ENCODE results near the gene RAD51AP1.
A peak's percentile ranks its signal among the peaks of the same experiment; 100 is the strongest.
"Not testable (repeated sequence)": the region's sequence is repeated elsewhere in the genome, so short reads cannot be mapped to it uniquely, and the experiment has no call there.

RAD51AP1 gene

DNA sequence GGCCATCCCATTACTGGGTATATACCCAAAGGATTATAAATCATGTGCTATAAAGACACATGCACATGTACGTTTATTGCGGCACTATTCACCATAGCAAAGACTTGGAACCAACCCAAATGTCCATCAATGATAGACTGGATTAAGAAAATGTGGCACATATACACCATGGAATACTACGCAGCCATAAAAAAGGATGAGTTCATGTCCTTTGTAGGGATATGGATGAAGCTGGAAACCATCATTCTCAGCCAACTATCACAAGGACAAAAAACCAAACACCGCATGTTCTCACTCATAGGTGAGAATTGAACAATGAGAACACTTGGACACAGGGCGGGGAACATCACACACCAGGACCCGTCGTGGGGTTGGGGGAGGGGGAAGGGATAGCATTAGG lies 15.2 kb upstream of the RAD51AP1 start:
- not testable (repeated sequence) for H3K27ac ChIP-seq (ENCODE audit: low read length); H3K4me1 ChIP-seq (ENCODE audit: control insufficient read depth, low read depth, low read length); H3K9ac ChIP-seq (ENCODE audit: low read length); H3K4me3 ChIP-seq (ENCODE audit: low read length); H3K9me3 ChIP-seq (ENCODE audit: control insufficient read depth, low read depth, low read length); H3K27me3 ChIP-seq (ENCODE audit: control insufficient read depth, insufficient read depth, low read length)
- peaks cover 10% of the 10 kb centered on the region for H3K36me3 ChIP-seq (ENCODE audit: control insufficient read depth, low read depth, low read length)

DNA sequence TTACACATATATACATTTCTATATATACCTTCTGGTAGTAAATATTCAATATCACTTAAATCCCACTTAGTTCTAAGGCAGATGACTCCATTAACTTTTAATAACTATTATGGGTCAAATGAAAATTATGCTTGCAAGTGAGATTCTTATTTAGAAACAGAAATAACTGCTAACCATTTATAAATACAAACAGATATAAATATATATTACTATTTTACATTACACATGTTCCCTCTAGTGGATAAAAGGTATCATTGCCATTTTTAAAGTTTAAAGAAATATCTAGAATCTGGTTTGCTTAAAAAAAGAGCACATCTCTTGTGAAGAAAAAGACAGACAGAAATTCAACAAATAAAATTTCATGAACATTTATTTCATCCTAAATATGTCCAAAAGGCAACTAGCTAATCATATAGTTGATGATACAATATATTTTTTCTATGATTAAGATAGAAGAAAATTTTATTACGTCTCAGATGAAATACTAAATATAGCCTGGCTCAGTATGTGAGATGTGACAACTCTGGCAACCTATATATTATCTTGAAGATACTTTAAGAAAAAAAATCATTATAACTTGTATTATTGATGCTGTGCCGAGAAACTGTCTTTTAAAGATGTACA lies 11.7 kb upstream of the RAD51AP1 start:
- Histone ChIP-seq H3K9me3 (ENCODE audit: control insufficient read depth, low read depth, low read length) (no peaks in the 10 kb centered on the region), H3K27me3 (ENCODE audit: control insufficient read depth, insufficient read depth, low read length) (no peaks in the 10 kb centered on the region), H3K9ac (ENCODE audit: low read length) (no peak overlapping the region), H3K4me3 (ENCODE audit: low read length) (no peak overlapping the region), H3K4me1 (ENCODE audit: control insufficient read depth, low read depth, low read length) (no peaks in the 10 kb centered on the region), H3K36me3 (ENCODE audit: control insufficient read depth, low read depth, low read length) (peaks cover 14% of the 10 kb centered on the region), H3K27ac (ENCODE audit: low read length) (no peak overlapping the region)

DNA sequence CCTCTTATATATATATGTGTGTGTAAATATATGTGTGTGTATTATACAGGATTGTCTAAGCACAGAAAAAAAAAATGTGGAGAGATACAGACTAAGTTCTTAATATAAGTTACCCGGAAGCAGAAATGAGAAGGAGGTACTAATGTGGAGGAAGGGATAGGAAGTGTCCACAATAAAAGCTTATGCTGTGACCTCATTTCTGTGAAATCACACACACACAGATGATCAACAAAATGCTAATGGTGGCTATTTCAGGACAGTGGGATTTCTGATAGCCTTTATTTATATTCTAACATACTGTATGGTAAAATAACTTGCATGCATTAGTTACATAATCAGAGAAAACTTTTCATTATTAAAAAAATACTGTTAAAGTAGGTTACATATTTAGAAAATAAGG lies 8.5 kb upstream of the RAD51AP1 start:
- H3K36me3 ChIP-seq (ENCODE audit: control insufficient read depth, low read depth, low read length): peaks cover 11% of the 10 kb centered on the region

DNA sequence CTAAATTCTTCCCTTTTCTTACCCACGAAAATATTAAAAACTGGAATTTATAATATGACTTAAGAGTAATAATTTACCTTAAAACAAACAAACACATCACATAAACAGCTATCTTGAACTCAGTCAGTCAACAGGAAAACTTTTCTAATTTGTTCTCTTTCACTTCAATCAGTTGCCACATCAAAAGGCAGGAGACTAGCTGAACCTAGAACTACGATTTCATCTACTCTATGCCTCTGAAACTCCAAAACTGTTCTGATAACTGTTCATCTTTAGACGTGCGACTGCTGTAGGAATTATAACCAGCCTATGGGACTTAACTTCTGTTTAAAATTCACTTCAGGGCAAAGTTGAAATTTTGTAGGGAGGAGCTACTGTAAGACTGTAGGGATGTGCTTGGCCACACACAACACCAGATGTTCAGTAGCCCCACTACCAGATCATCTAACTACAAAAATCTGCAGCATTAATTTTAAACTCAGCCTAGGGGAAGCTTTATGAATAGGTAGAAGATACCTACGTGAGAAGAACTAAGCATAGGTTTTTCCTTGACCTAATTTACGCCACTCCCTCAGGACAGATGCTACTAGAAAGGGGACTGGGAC lies 7.6 kb upstream of the RAD51AP1 start:
- Histone ChIP-seq H3K9ac (ENCODE audit: low read length) (no peak overlapping the region), H3K36me3 (ENCODE audit: control insufficient read depth, low read depth, low read length) (peaks cover 9% of the 10 kb centered on the region), H3K4me1 (ENCODE audit: control insufficient read depth, low read depth, low read length) (no peaks in the 10 kb centered on the region), H3K27ac (ENCODE audit: low read length) (no peak overlapping the region), H3K27me3 (ENCODE audit: control insufficient read depth, insufficient read depth, low read length) (no peaks in the 10 kb centered on the region), H3K9me3 (ENCODE audit: control insufficient read depth, low read depth, low read length) (no peaks in the 10 kb centered on the region), H3K4me3 (ENCODE audit: low read length) (no peak overlapping the region)

More for the DNA sequence above, 8.5 kb upstream of the RAD51AP1 start:
- no peaks in the 10 kb centered on the region for H3K9me3 ChIP-seq (ENCODE audit: control insufficient read depth, low read depth, low read length)
- H3K4me1 ChIP-seq (ENCODE audit: control insufficient read depth, low read depth, low read length): no peaks in the 10 kb centered on the region
- H3K9ac ChIP-seq (ENCODE audit: low read length): no peak overlapping the region
- H3K27ac ChIP-seq (ENCODE audit: low read length): no peak overlapping the region
- H3K4me3 ChIP-seq (ENCODE audit: low read length): no peak overlapping the region
- no peaks in the 10 kb centered on the region for H3K27me3 ChIP-seq (ENCODE audit: control insufficient read depth, insufficient read depth, low read length)

DNA sequence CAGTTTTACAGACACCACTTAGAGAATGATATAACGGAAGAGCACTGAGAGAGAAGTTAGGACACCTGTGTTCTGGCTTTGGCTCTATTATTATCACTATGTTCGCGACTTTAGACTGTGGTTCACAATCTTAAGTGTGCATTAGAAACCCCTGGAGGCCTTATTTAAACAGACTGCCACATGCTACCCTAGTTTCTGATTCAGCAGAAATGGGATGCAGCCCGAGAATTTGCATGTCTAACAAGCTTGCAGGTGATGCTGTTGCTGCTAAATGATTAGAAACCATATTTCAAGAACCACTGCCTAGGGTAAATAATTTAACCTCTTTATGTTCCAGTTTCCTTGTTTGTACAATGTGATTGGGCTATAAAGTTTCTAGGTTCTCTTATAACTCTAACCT lies 3.6 kb upstream of the RAD51AP1 start:
- Histone ChIP-seq H3K4me3 (ENCODE audit: low read length) (no peak overlapping the region), H3K36me3 (ENCODE audit: control insufficient read depth, low read depth, low read length) (peaks cover 5% of the 10 kb centered on the region), H3K27me3 (ENCODE audit: control insufficient read depth, insufficient read depth, low read length) (no peaks in the 10 kb centered on the region), H3K9me3 (ENCODE audit: control insufficient read depth, low read depth, low read length) (no peaks in the 10 kb centered on the region), H3K27ac (ENCODE audit: low read length) (no peak overlapping the region), H3K9ac (ENCODE audit: low read length) (no peak overlapping the region), H3K4me1 (ENCODE audit: control insufficient read depth, low read depth, low read length) (peaks cover 10% of the 10 kb centered on the region)

DNA sequence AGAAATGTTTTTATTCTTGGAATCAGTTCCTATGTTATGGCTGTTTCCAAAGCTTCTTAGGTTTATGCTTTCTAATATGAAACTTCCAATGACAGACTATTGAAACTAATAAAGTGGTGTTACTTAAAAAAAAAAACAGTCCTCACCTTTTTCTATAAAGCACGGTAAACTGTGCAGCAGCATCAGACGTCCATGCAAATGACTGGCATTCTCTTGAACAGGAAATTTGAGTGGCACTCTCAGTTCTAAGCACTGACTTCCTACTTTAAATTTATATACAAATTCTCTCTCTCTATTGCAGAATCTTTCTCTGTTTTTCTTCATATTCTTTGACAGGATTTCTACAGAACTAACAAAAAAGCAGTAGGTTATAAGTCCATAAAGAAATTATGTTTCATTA lies 2.8 kb upstream of the RAD51AP1 start:
- H3K9ac ChIP-seq (ENCODE audit: low read length): no peak overlapping the region
- no peak overlapping the region for H3K27ac ChIP-seq (ENCODE audit: low read length)
- H3K4me3 ChIP-seq (ENCODE audit: low read length): no peak overlapping the region
- no peaks in the 10 kb centered on the region for H3K9me3 ChIP-seq (ENCODE audit: control insufficient read depth, low read depth, low read length)
- no peaks in the 10 kb centered on the region for H3K27me3 ChIP-seq (ENCODE audit: control insufficient read depth, insufficient read depth, low read length)
- peaks cover 5% of the 10 kb centered on the region for H3K36me3 ChIP-seq (ENCODE audit: control insufficient read depth, low read depth, low read length)
- peaks cover 10% of the 10 kb centered on the region for H3K4me1 ChIP-seq (ENCODE audit: control insufficient read depth, low read depth, low read length)

DNA sequence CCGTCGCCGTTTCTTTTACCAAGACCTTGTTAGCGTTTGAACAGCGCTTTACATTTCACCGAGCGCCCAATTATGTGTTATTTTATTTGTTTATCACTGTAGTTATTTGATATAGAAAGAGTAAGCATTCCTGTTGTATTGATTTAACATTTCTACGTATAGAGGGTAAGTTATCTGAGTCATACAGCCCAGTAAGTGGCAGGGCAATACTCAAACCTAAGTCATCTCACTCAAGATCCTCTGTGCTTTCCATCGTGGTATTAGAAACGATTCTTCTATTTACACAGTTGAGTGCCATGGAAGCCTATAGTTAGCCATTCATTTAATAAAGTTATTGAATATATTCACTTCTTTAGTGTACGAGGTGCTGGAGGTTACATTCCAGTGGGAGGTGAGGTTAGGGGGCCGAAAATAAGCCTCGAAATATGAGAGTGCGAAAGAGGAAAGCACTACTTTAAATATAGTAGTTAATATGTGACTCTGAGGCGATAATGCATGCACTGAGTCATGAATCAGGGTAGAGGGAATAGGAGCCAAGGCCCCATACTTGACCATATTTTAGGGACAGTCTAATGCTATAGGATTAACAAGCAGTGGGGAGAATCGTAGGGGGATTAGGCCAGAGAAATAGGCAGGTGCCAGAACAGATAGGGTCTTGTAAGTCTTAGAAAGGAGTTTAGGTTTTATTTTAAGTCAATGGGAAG lies 629 bp downstream of the RAD51AP1 start:
- no peaks in the 10 kb centered on the region for H3K9me3 ChIP-seq (ENCODE audit: control insufficient read depth, low read depth, low read length)
- H3K27ac ChIP-seq (ENCODE audit: low read length): peak overlapping the region; percentile 100
- H3K4me1 ChIP-seq (ENCODE audit: control insufficient read depth, low read depth, low read length): peaks cover 10% of the 10 kb centered on the region
- H3K9ac ChIP-seq (ENCODE audit: low read length): peak overlapping the region; percentile 97
- H3K4me3 ChIP-seq (ENCODE audit: low read length): peak overlapping the region; percentile 95
- no peaks in the 10 kb centered on the region for H3K27me3 ChIP-seq (ENCODE audit: control insufficient read depth, insufficient read depth, low read length)
- H3K36me3 ChIP-seq (ENCODE audit: control insufficient read depth, low read depth, low read length): peaks cover 24% of the 10 kb centered on the region

DNA sequence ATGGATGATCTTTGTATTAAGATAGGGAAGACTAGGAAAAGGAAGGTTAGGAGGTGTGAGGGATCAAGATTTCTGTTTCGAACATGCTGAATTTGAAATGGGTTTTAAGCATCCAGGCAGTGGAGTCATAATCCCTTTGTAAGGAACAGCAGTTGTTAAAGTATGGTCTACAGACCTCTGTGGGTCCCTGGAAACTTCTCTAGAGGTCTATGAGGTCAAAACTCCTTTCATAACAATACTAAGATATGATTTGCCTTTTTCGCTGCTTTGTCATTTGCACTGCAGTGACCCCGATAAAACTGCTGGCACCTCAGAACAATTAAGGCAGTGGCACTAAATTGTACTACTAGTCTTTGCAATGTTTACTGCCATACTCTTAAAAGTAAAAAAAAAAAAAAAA lies 1.5 kb downstream of the RAD51AP1 start:
- H3K4me1 ChIP-seq (ENCODE audit: control insufficient read depth, low read depth, low read length): peaks cover 10% of the 10 kb centered on the region
- H3K9ac ChIP-seq (ENCODE audit: low read length): peak overlapping the region; percentile 97
- H3K36me3 ChIP-seq (ENCODE audit: control insufficient read depth, low read depth, low read length): peaks cover 32% of the 10 kb centered on the region
- no peaks in the 10 kb centered on the region for H3K27me3 ChIP-seq (ENCODE audit: control insufficient read depth, insufficient read depth, low read length)
- no peak overlapping the region for H3K27ac ChIP-seq (ENCODE audit: low read length)
- H3K9me3 ChIP-seq (ENCODE audit: control insufficient read depth, low read depth, low read length): no peaks in the 10 kb centered on the region
- peak overlapping the region; percentile 95 for H3K4me3 ChIP-seq (ENCODE audit: low read length)

DNA sequence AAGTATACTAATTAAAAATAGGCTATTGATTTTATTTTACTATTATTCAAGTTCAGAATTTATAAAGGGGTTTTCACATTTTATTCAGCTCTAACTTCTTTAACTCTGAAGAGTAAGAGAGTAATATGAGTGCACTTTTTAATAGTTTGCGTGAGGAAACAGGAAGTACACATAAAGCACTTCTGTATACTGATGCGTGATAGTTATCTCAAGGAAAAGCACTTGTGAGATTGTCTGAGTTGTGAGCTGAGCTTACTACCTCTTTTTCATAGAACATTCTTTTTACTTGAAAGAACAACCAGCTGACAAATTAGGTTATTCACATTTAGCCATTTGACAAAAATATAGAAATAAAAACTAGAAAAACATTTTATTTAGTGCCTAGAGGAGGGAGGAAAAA lies 1.9 kb downstream of the RAD51AP1 start:
- Histone ChIP-seq H3K9ac (ENCODE audit: low read length) (no peak overlapping the region), H3K27ac (ENCODE audit: low read length) (no peak overlapping the region), H3K4me1 (ENCODE audit: control insufficient read depth, low read depth, low read length) (peaks cover 10% of the 10 kb centered on the region), H3K9me3 (ENCODE audit: control insufficient read depth, low read depth, low read length) (no peaks in the 10 kb centered on the region), H3K4me3 (ENCODE audit: low read length) (no peak overlapping the region), H3K27me3 (ENCODE audit: control insufficient read depth, insufficient read depth, low read length) (no peaks in the 10 kb centered on the region), H3K36me3 (ENCODE audit: control insufficient read depth, low read depth, low read length) (peaks cover 36% of the 10 kb centered on the region)

DNA sequence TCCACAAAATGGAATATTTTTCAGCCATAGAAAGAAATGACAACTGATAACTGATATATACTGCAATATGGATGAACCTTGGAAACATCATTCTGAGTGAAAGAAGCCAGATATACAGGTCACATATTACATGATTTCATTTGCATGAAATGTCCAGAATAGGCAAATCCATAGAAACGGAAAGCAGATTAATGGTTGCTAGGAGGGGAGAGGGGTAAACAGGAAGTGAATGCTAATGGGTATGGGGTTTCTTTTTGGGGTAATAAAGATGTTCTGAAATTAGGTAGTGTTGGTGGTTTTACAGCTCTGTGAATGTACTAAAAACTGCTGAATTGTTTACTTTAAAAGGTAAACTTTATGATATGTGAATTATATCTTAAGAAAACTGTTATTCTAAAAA lies 6.5 kb downstream of the RAD51AP1 start:
- H3K27ac ChIP-seq (ENCODE audit: low read length): no peak overlapping the region
- peaks cover 75% of the 10 kb centered on the region for H3K36me3 ChIP-seq (ENCODE audit: control insufficient read depth, low read depth, low read length)
- H3K4me1 ChIP-seq (ENCODE audit: control insufficient read depth, low read depth, low read length): no peaks in the 10 kb centered on the region
- no peaks in the 10 kb centered on the region for H3K27me3 ChIP-seq (ENCODE audit: control insufficient read depth, insufficient read depth, low read length)
- H3K9me3 ChIP-seq (ENCODE audit: control insufficient read depth, low read depth, low read length): no peaks in the 10 kb centered on the region
- no peak overlapping the region for H3K9ac ChIP-seq (ENCODE audit: low read length)
- no peak overlapping the region for H3K4me3 ChIP-seq (ENCODE audit: low read length)

DNA sequence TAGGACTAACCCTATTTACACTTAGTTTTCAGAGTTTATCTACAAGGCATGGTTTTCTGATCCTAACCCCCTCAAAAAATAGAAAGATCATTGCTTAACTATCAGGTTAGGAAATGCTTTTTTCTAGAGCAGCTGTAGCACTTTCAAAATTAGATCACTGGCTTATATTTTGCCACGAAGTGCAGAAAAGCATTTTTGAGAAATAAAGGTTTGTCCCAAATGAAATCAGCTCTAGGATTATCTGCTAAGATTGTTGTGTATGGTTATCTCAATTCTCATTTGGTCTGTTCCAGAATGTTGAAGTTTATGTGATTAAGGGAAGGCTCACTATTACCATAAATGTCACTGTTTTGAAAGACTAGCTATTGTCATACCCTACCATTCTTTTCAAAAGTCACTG lies 13.5 kb downstream of the RAD51AP1 start:
- no peak overlapping the region for H3K4me3 ChIP-seq (ENCODE audit: low read length)
- H3K27ac ChIP-seq (ENCODE audit: low read length): no peak overlapping the region
- no peaks in the 10 kb centered on the region for H3K9me3 ChIP-seq (ENCODE audit: control insufficient read depth, low read depth, low read length)
- no peaks in the 10 kb centered on the region for H3K27me3 ChIP-seq (ENCODE audit: control insufficient read depth, insufficient read depth, low read length)
- H3K36me3 ChIP-seq (ENCODE audit: control insufficient read depth, low read depth, low read length): peaks cover 74% of the 10 kb centered on the region
- no peaks in the 10 kb centered on the region for H3K4me1 ChIP-seq (ENCODE audit: control insufficient read depth, low read depth, low read length)
- H3K9ac ChIP-seq (ENCODE audit: low read length): no peak overlapping the region

DNA sequence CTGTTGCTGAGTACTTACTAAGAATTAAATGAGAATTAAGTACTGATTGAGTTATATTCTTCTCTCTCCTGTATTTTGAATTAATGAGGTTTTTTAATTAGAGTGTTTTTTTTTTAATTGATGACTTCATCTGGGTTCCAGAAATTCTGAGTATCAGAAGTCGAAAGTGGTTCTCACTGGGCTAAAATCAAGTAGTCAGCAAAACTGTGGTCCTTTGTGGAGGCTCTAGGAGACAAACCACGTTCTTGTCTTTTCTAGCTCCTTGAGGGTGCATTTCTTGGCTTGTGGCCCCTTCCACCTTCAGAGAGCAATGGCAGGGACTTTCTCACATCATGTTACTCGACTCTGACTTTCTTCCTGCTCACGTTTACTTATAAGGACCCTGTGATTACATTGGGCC lies 15.3 kb downstream of the RAD51AP1 start:
- H3K9ac ChIP-seq (ENCODE audit: low read length): no peak overlapping the region
- H3K27me3 ChIP-seq (ENCODE audit: control insufficient read depth, insufficient read depth, low read length): no peaks in the 10 kb centered on the region
- no peak overlapping the region for H3K4me3 ChIP-seq (ENCODE audit: low read length)
- no peak overlapping the region for H3K27ac ChIP-seq (ENCODE audit: low read length)
- H3K36me3 ChIP-seq (ENCODE audit: control insufficient read depth, low read depth, low read length): peaks cover 69% of the 10 kb centered on the region
- H3K4me1 ChIP-seq (ENCODE audit: control insufficient read depth, low read depth, low read length): no peaks in the 10 kb centered on the region
- H3K9me3 ChIP-seq (ENCODE audit: control insufficient read depth, low read depth, low read length): no peaks in the 10 kb centered on the region
